Memory B cell (primary cell): Measurements from ENCODE around the gene CCNG1.

Experiments used
- ATAC-seq: fragments of 150-1000 bp; cut with Tn5 transposase; 2 replicates; pipeline ENCODE4 v1.10.0; 2021; ENCODE audit warnings: low read depth, mild to moderate bottlenecking, moderate library complexity
- DNase-seq, 2 donors: peaks; one replicate each; pipeline ENCODE4 v3.0.0; 2022; ENCODE audit warnings: low spot score in 2 of 2
- H3K27ac Mint-ChIP-seq: one replicate; pipeline ENCODE4 v1.8.0; 2022; ENCODE audit warnings: mild to moderate bottlenecking, moderate library complexity, mixed read lengths
- H3K27me3 Mint-ChIP-seq: one replicate; pipeline ENCODE4 v1.8.0; 2022; ENCODE audit warnings: mixed read lengths
- H3K36me3 Mint-ChIP-seq: one replicate; pipeline ENCODE4 v1.8.0; 2022; ENCODE audit warnings: mild to moderate bottlenecking, mixed read lengths
- H3K4me1 Mint-ChIP-seq: one replicate; pipeline ENCODE4 v1.8.0; 2022; ENCODE audit warnings: mixed read lengths
- H3K4me3 Mint-ChIP-seq: one replicate; pipeline ENCODE4 v1.8.0; 2022; ENCODE audit warnings: mild to moderate bottlenecking, moderate library complexity, mixed read lengths
- H3K9me3 Mint-ChIP-seq: one replicate; pipeline ENCODE4 v1.8.0; 2022; ENCODE audit warnings: mixed read lengths

The CCNG1 gene

GRCh38 chr5:163489055-163489744 lies 51.8 kb downstream of the CCNG1 start:
- Mint-ChIP-seq H3K27ac (no peak overlapping the region), H3K4me1 (no peaks in the 10 kb centered on the region), H3K9me3 (no peaks in the 10 kb centered on the region), H3K27me3 (no peaks in the 10 kb centered on the region), H3K4me3 (no peak overlapping the region), H3K36me3 (no peaks in the 10 kb centered on the region)
- ATAC-seq (no peak), DNase-seq (no peak)

GRCh38 chr5:163489745-163490075 lies 52.3 kb downstream of the CCNG1 start:
- ATAC-seq, result no peak

More at GRCh38 chr5:163489745-163490075, 52.3 kb downstream of the CCNG1 start:
- Mint-ChIP-seq H3K36me3 (no peaks in the 10 kb centered on the region), H3K9me3 (no peaks in the 10 kb centered on the region), H3K4me3 (no peak overlapping the region), H3K4me1 (no peaks in the 10 kb centered on the region), H3K27me3 (no peaks in the 10 kb centered on the region), H3K27ac (no peak overlapping the region)
- no peak for DNase-seq
